ENCODE results near the gene IFT27. TPM values are rescaled to one million over a fixed set of nuclear protein-coding genes. Genes with fewer than 3 reads are reported as not detected.

The IFT27 gene
- polyA plus RNA-seq, 1 donor from 2014 or later, result 111 TPM

- no peaks in the 10 kb centered on the region for H3F3A ChIP-seq (ENCODE audit: insufficient read depth, low read length, poor library complexity, severe bottlenecking)
- H3K9me2 ChIP-seq (ENCODE audit: insufficient read depth, low read length), result no peaks in the 10 kb centered on the region
- H2AFZ ChIP-seq (ENCODE audit: low read depth, low read length), result no peak overlapping the region
- no peak overlapping the region for H3K4me2 ChIP-seq (ENCODE audit: low read length)
- H3K9me3 ChIP-seq (ENCODE audit: low read length), result no peaks in the 10 kb centered on the region
- TF ChIP-seq SMC3 (conservative IDR thresholded peaks at IDR 0.05; ENCODE audit: poor library complexity) (no peak), RAD21 (conservative IDR thresholded peaks at IDR 0.05) (no peak)
- peaks cover 9% of the 10 kb centered on the region for H3K79me2 ChIP-seq (replicated peaks; ENCODE audit: insufficient read depth, low read length)
- H3K4me3 ChIP-seq (ENCODE audit: low read length), result no peak overlapping the region
- no peak overlapping the region for H3K9ac ChIP-seq (ENCODE audit: low read length)
- H4K20me1 ChIP-seq (ENCODE audit: insufficient read depth), result no peaks in the 10 kb centered on the region
- H3K27ac ChIP-seq (ENCODE audit: low read length), result no peak overlapping the region
- no peaks in the 10 kb centered on the region for H3K36me3 ChIP-seq (ENCODE audit: insufficient read depth, low read length)
- no peaks in the 10 kb centered on the region for H3K27me3 ChIP-seq (ENCODE audit: insufficient read depth, low read depth, low read length)
Measured at GRCh38 chr22:36769541-36770512, 6.1 kb downstream of the IFT27 start.

- no peak overlapping the region for H3K9ac ChIP-seq (ENCODE audit: low read length)
- H4K20me1 ChIP-seq (ENCODE audit: insufficient read depth), result no peaks in the 10 kb centered on the region
- no peak overlapping the region for H2AFZ ChIP-seq (ENCODE audit: low read depth, low read length)
- H3K9me2 ChIP-seq (ENCODE audit: insufficient read depth, low read length), result no peaks in the 10 kb centered on the region
- H3K36me3 ChIP-seq (ENCODE audit: insufficient read depth, low read length), result no peaks in the 10 kb centered on the region
- H3K4me3 ChIP-seq (ENCODE audit: low read length), result no peak overlapping the region
- no peaks in the 10 kb centered on the region for H3F3A ChIP-seq (ENCODE audit: insufficient read depth, low read length, poor library complexity, severe bottlenecking)
- H3K27ac ChIP-seq (ENCODE audit: low read length), result no peak overlapping the region
- no peak for TF ChIP-seq EP300 (conservative IDR thresholded peaks at IDR 0.05; ENCODE audit: poor library complexity, severe bottlenecking)
- no peak for TF ChIP-seq TAF1 (IDR thresholded peaks at IDR 0.05; ENCODE audit: low read depth)
- no peak for TF ChIP-seq CTCF (IDR thresholded peaks at IDR 0.05; ENCODE audit: poor library complexity, severe bottlenecking)
- TF ChIP-seq EZH2 (IDR thresholded peaks at IDR 0.05; ENCODE audit: borderline replicate concordance, insufficient read depth, low read length, poor library complexity, severe bottlenecking), result no peak
- no peak for TF ChIP-seq RAD21 (conservative IDR thresholded peaks at IDR 0.05)
- no peak for TF ChIP-seq MXI1 (conservative IDR thresholded peaks at IDR 0.05; ENCODE audit: poor library complexity, severe bottlenecking)
- TF ChIP-seq POLR2AphosphoS5 (IDR thresholded peaks at IDR 0.05), result no peak
- no peak for TF ChIP-seq REST (IDR thresholded peaks at IDR 0.05; ENCODE audit: borderline replicate concordance)
- TF ChIP-seq SMC3 (conservative IDR thresholded peaks at IDR 0.05; ENCODE audit: poor library complexity), result no peak
- no peak overlapping the region for H3K4me2 ChIP-seq (ENCODE audit: low read length)
- H3K79me2 ChIP-seq (replicated peaks; ENCODE audit: insufficient read depth, low read length), result peaks cover 4% of the 10 kb centered on the region
- no peaks in the 10 kb centered on the region for H3K9me3 ChIP-seq (ENCODE audit: low read length)
- H3K27me3 ChIP-seq (ENCODE audit: insufficient read depth, low read depth, low read length), result no peaks in the 10 kb centered on the region
Measured at GRCh38 chr22:36768616-36769015, 7.3 kb downstream of the IFT27 start.
